ENCODE results near the gene MSTO1.

GRCh38 chr1:155645648-155646047 lies 35.6 kb downstream of the MSTO1 start:
- no peak for TF ChIP-seq POLR2A (IDR thresholded peaks at IDR 0.05; ENCODE audit: low read depth, low read length)
- no peak for TF ChIP-seq CTCF (conservative IDR thresholded peaks at IDR 0.05; ENCODE audit: low read depth, low read length)
- no peak for TF ChIP-seq CEBPB (IDR thresholded peaks at IDR 0.05; ENCODE audit: low read depth, low read length)
- TF ChIP-seq MXI1 (IDR thresholded peaks at IDR 0.05; ENCODE audit: borderline replicate concordance, low read depth, low read length), result no peak
- TF ChIP-seq SMC3 (IDR thresholded peaks at IDR 0.05; ENCODE audit: low read depth, low read length), result no peak
- no peak for TF ChIP-seq RAD21 (IDR thresholded peaks at IDR 0.05; ENCODE audit: low read length)
- TF ChIP-seq BHLHE40 (IDR thresholded peaks at IDR 0.05; ENCODE audit: low read depth, low read length), result no peak
- TF ChIP-seq FOS (IDR thresholded peaks at IDR 0.05; ENCODE audit: low read depth, low read length), result no peak
- TF ChIP-seq USF2 (IDR thresholded peaks at IDR 0.05; ENCODE audit: low read depth, low read length), result no peak
- TF ChIP-seq ELK1 (IDR thresholded peaks at IDR 0.05; ENCODE audit: borderline replicate concordance, low read depth, low read length), result no peak
- no peak for TF ChIP-seq RCOR1 (IDR thresholded peaks at IDR 0.05; ENCODE audit: insufficient replicate concordance, low read length)

Measured in IMR-90 (cell line).